GM21526 (cell line): ENCODE results near the gene LRRC7.
"Not testable (repeated sequence)": the region's sequence is repeated elsewhere in the genome, so short reads cannot be mapped to it uniquely, and the experiment has no call there.

Experiments
- ATAC-seq: cut with Tn5 transposase; IDR thresholded peaks from one replicate; pipeline ENCODE4 v1.9.1; 2021; ENCODE audit warnings: moderate library complexity; ENCODE audit not compliant: unreplicated experiment, low FRiP score

LRRC7 gene

GRCh38 chr1:70024272-70024671 is 456.6 kb downstream of the LRRC7 start:
- no peak for ATAC-seq

- ATAC-seq, result no peak
Measured at GRCh38 chr1:70025052-70025451, 457.3 kb downstream of the LRRC7 start.

DNA sequence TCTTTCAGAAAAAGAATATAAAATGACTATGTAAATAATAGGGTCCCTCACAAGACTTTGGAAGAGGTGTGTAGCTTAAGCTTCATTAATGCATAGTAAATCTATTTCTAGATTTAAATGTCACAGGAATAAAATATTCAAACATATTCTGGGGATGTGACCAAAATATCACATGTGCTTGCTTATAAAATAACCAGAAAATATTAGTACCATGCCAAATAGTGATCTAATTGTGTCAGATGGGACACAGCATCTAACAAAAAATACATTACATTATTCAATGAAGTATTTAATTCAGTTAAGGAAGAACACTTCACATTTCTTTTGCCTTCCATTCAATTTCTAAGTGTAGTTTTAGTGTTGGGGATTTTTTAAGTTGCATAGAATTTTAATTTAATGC is 458.1 kb downstream of the LRRC7 start:
- ATAC-seq, result no peak

- ATAC-seq, result peak; percentile 88
Measured at GRCh38 chr1:70033266-70033873, 465.6 kb downstream of the LRRC7 start.

GRCh38 chr1:70033936-70034335 is 466.2 kb downstream of the LRRC7 start:
- ATAC-seq, result no peak

GRCh38 chr1:70034403-70034802 is 466.7 kb downstream of the LRRC7 start:
- ATAC-seq, result no peak

GRCh38 chr1:70038025-70038424 is 470.3 kb downstream of the LRRC7 start:
- ATAC-seq, result no peak

- no peak for ATAC-seq
Measured at GRCh38 chr1:70039485-70039884, 471.8 kb downstream of the LRRC7 start.

- ATAC-seq, result no peak
Measured at GRCh38 chr1:70041317-70042045, 473.8 kb downstream of the LRRC7 start.

GRCh38 chr1:70042090-70042731 is 474.5 kb downstream of the LRRC7 start:
- peak; percentile 60 for ATAC-seq

GRCh38 chr1:70043804-70044203 is 476.1 kb downstream of the LRRC7 start:
- ATAC-seq, result no peak

- ATAC-seq, result no peak
Measured at GRCh38 chr1:70044832-70045231, 477.1 kb downstream of the LRRC7 start.

DNA sequence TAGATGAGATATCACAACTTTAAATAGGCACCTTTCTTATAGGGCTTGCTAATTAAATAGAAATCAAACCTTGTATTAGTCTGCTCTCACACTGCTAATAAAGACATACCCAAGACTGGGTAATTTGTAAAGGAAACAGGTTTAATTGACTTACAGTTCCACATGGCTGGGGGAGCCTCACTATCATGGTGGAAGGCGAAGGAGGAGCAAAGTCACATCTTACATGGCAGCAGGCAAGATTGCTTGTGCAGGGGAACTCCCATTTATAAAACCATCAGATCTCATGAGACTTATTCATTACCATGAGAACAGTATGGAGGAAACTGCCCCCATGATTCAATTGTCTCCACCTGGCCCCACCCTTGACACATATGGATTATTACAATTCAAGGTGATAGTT is 477.9 kb downstream of the LRRC7 start:
- not testable (repeated sequence) for ATAC-seq

- no peak for ATAC-seq
Measured at GRCh38 chr1:70048336-70049094, 480.8 kb downstream of the LRRC7 start.

DNA sequence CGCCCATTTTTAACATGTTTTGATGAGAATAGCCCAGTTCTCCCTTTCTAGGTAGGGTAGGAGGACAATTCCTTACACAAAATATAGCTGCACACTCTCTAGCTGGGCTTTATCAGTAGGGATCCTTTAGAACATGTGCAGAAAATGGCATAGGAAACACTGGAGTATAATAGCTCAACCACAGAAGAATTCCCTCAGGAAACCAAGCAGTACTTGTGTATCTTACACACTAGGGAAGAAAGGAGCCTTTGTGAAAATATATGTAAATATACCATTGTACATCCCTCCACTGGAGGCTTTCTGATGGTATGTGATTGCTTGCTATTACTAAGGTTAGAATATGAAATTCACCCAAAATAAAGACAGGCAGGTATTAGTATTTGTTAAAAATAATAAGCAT is 484.2 kb downstream of the LRRC7 start:
- ATAC-seq, result no peak

GRCh38 chr1:70057500-70057899 is 489.8 kb downstream of the LRRC7 start:
- ATAC-seq, result no peak

DNA sequence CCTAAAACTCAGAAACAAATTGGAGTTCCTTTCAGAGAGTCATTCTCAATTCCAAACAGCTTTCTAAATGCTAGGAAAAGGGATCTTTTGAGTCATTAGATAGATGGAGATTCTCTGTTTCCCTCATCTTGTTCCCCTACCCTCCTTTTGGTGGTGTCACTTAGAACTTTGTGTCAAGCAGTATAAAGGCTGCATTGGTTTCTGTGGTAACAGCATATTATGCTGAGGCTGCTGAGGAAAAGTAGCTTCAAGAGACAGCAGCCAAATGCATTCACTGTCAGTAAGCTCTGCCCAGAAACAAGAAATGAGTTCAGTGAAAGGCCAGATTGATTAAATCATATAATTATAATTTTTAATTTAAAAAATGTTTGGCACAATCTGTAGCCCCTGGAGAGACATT is 493.5 kb downstream of the LRRC7 start:
- no peak for ATAC-seq

- no peak for ATAC-seq
Measured at GRCh38 chr1:70063861-70064260, 496.1 kb downstream of the LRRC7 start.

DNA sequence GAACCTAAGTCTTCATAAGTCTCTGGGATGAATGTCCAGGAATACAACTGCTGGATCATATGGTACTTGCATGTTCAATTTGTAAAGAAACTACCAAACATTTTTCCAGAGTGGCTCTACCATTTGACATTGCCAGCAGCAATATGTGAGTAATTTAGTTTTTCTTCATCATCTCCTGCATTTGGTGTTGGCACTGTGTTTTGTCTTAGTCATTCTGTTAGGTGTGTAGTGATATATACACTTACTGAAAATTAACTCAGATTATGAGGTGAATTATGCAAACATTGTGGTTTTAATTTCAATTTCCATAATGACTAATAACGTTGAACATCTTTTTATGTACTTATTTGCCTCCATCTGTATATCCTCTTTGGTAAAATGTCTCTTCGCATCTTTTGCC is 499.0 kb downstream of the LRRC7 start:
- ATAC-seq, result no peak

GRCh38 chr1:70071601-70072000 is 503.9 kb downstream of the LRRC7 start:
- no peak for ATAC-seq

GRCh38 chr1:70072231-70072751 is 504.6 kb downstream of the LRRC7 start:
- ATAC-seq, result no peak
